BJ (cell line): ENCODE results near the gene PIGT. TPM values are rescaled to one million over a fixed set of nuclear protein-coding genes. Genes with fewer than 3 reads are reported as not detected.

Experiments used
- CTCF ChIA-PET: fragments of 350-600 bp; formaldehyde crosslinking; extraction: SDS; loops from one replicate; lab custom pipeline; 2021; ENCODE audit warnings: antibody characterized with exemption, inconsistent platforms; lab: Yijun Ruan, JAX
- POLR2A ChIA-PET: fragments of 300-600 bp; sonication (Branson Sonifier 250); formaldehyde crosslinking; extraction: SDS; loops from one replicate; lab custom pipeline; 2021; ENCODE audit warnings: antibody characterized with exemption; lab: Charles Lee
- DNase-seq: peaks from one replicate; pipeline ENCODE4 v3.0.0-alpha.2; 2011; ENCODE audit warnings: low read depth
- H3K27me3 ChIP-seq: 2 replicates; pipeline ENCODE4 v1.6.0; 2011; ENCODE audit warnings: low read length; ENCODE audit not compliant: control insufficient read depth, insufficient read depth
- H3K36me3 ChIP-seq: 2 replicates; pipeline ENCODE4 v1.5.1; 2011; ENCODE audit warnings: low read length; ENCODE audit not compliant: control insufficient read depth, insufficient read depth
- H3K4me3 ChIP-seq: 2 replicates; pipeline ENCODE4 v1.5.1; 2011; ENCODE audit warnings: low read depth, mild to moderate bottlenecking, control low read depth, low read length
- polyA plus RNA-seq: library from polyadenylated mRNA; depleted of rRNA; stranded (reverse); fragments of >200 nt; gene quantifications from 2 replicates; pipeline ENCODE4 v1.2.3, GENCODE V29; 2011
- TF ChIP-seq, protein P1 (sequence below): IDR thresholded peaks from 2 replicates; pipeline ENCODE4 v1.5.1; 2011; ENCODE audit warnings: low read depth, mild to moderate bottlenecking, control low read depth, inconsistent platforms, low read length, moderate library complexity; ENCODE audit not compliant: insufficient read depth

The PIGT gene
- polyA plus RNA-seq, 1 experiment: 236 TPM

DNA sequence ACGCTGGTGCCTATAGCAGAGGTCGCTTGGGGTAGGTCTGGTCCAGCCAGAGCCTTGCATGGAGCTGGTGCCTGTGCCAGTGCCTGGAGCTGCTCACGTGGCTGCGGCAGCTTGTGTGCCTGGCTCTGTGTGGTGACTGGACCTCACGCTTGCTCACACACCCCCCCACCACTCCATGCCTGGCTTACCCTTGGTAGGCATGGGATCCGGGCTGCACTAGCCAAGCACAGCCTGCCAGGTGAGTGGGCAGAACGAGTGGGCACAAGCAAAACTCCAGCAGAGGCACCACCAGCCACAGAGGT, 20.9 kb upstream of the PIGT start:
- Histone ChIP-seq H3K27me3 (no peaks in the 10 kb centered on the region), H3K4me3 (no peak overlapping the region), H3K36me3 (no peaks in the 10 kb centered on the region)
- no peak for DNase-seq
- ChIA-PET CTCF (interaction anchor here (1.2 kb wide), 1 partner anchor 21 kb away, joined by 3 read pairs; no protein-coding TSS in a partner anchor), POLR2A (no interaction called here)
- TF ChIP-seq, protein P1, sequence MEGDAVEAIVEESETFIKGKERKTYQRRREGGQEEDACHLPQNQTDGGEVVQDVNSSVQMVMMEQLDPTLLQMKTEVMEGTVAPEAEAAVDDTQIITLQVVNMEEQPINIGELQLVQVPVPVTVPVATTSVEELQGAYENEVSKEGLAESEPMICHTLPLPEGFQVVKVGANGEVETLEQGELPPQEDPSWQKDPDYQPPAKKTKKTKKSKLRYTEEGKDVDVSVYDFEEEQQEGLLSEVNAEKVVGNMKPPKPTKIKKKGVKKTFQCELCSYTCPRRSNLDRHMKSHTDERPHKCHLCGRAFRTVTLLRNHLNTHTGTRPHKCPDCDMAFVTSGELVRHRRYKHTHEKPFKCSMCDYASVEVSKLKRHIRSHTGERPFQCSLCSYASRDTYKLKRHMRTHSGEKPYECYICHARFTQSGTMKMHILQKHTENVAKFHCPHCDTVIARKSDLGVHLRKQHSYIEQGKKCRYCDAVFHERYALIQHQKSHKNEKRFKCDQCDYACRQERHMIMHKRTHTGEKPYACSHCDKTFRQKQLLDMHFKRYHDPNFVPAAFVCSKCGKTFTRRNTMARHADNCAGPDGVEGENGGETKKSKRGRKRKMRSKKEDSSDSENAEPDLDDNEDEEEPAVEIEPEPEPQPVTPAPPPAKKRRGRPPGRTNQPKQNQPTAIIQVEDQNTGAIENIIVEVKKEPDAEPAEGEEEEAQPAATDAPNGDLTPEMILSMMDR: no peak

DNA sequence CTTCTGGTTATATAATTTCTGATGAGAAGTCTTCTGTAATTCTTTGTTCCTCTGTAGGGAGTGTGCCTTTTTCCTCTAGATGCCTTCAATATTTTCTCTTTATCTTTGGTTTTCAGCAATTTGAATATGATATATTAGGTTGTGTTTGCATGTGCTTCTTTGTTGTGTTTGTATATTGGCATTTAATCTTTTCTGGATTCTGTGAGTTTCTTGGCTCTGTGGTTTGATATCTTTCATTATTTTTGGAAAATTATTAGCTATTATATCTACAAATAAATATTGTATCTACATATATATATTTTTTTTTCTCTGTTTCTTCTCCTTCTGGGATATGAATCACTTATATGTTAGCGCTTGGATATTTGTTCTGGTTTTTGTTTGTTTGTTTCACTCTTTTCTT, 16.9 kb upstream of the PIGT start:
- no peaks in the 10 kb centered on the region for H3K27me3 ChIP-seq
- H3K4me3 ChIP-seq: no peak overlapping the region
- CTCF ChIA-PET: interaction anchor here (1.6 kb wide), 1 partner anchor 25 kb away, joined by 6 read pairs; no protein-coding TSS in a partner anchor
- no peak for DNase-seq
- TF ChIP-seq, protein P1: no peak
- no peaks in the 10 kb centered on the region for H3K36me3 ChIP-seq
- POLR2A ChIA-PET: no interaction called here

DNA sequence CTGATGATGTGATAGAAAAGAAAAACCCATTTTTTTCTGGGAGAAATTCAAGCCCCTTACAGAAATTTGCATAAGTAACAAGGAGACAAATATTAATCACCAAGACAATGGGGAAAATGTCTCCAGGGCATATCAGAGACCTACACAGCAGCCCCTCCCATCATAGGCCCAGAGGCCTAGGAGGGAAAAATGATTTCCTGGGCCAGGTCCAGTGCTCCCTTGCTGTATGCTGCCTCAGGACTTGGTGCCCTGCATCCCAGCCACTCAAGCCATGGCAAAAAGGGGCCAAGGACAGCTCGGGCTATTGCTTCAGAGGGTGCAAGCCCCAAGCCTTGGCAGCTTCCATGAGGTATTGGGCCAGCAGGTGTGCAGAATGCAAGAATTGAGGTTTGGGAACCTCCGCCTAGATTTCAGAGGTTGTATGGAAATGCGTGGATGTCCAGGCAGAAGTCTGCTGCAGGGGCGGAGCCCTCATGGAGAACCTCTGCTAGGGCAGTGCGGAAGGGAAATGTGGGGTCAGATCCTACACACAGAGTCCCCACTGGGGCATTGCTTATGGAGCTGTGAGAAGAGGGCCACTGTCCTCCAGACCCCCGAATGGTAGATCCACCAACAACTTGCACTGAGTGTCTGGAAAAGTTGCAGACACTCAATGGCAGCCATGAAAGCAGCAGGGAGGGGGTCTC, 15.5 kb upstream of the PIGT start:
- ChIA-PET CTCF (interaction anchor here (0.7 to 1.6 kb wide), 2 partner anchors 27 to 30 kb away, joined by 3 to 6 read pairs; no protein-coding TSS in a partner anchor), POLR2A (no interaction called here)
- no peaks in the 10 kb centered on the region for H3K36me3 ChIP-seq
- TF ChIP-seq, protein P1: no peak
- no peak for DNase-seq
- no peaks in the 10 kb centered on the region for H3K27me3 ChIP-seq
- H3K4me3 ChIP-seq: no peak overlapping the region

DNA sequence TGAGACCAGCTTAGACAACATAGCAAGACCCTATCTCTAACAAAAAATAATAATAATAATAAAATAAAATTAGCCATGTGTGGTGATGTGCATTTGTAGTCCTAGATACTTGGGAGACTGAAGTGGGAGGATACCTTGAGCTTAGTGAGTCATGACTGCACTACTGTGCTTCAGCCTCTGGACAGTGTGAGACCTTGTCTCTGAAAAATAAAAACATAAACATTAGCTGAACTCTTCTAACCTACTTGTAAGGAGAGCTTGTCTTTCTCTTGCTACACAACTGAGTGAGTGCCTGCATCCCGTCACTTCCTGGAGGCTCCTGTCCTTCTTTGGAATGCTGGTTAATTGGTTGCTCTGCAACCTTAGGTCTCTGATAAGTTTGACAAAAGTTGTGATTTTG, 13.0 kb upstream of the PIGT start:
- TF ChIP-seq, protein P1: no peak
- CTCF ChIA-PET: interaction anchor here (0.6 to 2.0 kb wide), 4 partner anchors 27 to 478 kb away, joined by 3 to 5 read pairs (median 4); partner anchors contain the start of genes SYS1 and ZSWIM1
- no peaks in the 10 kb centered on the region for H3K27me3 ChIP-seq
- H3K4me3 ChIP-seq: no peak overlapping the region
- no peak for DNase-seq
- POLR2A ChIA-PET: no interaction called here
- H3K36me3 ChIP-seq: no peaks in the 10 kb centered on the region

DNA sequence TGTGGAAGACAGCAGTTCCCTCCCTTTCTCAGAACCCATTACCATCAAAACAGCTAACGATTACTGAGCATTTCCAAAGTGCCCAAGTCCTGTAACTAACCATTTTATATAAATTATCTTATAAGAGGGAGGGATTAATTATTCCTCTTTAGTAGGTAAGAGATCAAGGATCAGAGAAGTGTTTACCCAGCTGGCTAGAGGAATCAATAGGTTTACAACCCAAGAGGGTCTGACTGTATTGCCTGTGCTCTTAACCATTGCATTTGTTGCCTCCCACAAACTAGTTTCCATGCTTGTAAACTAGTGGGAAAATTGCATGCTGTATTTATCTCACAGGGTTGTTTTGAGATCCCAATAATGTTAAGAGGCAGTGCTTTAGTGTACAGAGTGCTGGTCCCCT, 11.5 kb upstream of the PIGT start:
- Histone ChIP-seq H3K36me3 (peaks cover 2% of the 10 kb centered on the region), H3K27me3 (no peaks in the 10 kb centered on the region), H3K4me3 (no peak overlapping the region)
- ChIA-PET CTCF (interaction anchor here (0.6 to 2.0 kb wide), 4 partner anchors 30 to 67 kb away, joined by 3 to 6 read pairs (median 4); partner anchors contain the start of gene SYS1), POLR2A (no interaction called here)
- no peak for DNase-seq
- TF ChIP-seq, protein P1: no peak
